Activated CD8-positive, alpha-beta T cell treated with anti-CD3 and anti-CD28 coated beads for 36 hours (primary cell): ENCODE measurements around the gene STAM2. TPM values are rescaled to one million over a fixed set of nuclear protein-coding genes. Genes with fewer than 3 reads are reported as not detected.
A peak's percentile ranks its signal among the peaks of the same experiment; 100 is the strongest.

Source experiments
- ATAC-seq: fragments of 200-7000 bp; cut with Tn5 transposase; one replicate; pipeline ENCODE4 v1.10.0; 2021; ENCODE audit warnings: mild to moderate bottlenecking, moderate library complexity
- CTCF ChIA-PET: fragments of 350-600 bp; sonication (Branson Sonifier 250); formaldehyde crosslinking; loops from one replicate; lab custom pipeline; 2021; ENCODE audit warnings: antibody characterized with exemption; lab: Charles Lee
- POLR2A ChIA-PET: fragments of 350-600 bp; sonication (Branson Sonifier 250); formaldehyde crosslinking; loops from one replicate; lab custom pipeline; 2021; ENCODE audit warnings: antibody characterized with exemption; lab: Charles Lee
- DNase-seq: peaks from one replicate; pipeline ENCODE4 v3.0.0-alpha.2; 2020
- H3K27ac Mint-ChIP-seq: one replicate; pipeline ENCODE4 v1.8.0; 2021; ENCODE audit warnings: mild to moderate bottlenecking, mixed read lengths
- H3K27me3 Mint-ChIP-seq: one replicate; pipeline ENCODE4 v1.8.0; 2021; ENCODE audit warnings: mixed read lengths
- H3K36me3 Mint-ChIP-seq: one replicate; pipeline ENCODE4 v1.8.0; 2021; ENCODE audit warnings: low read depth, mixed read lengths
- H3K4me1 Mint-ChIP-seq: one replicate; pipeline ENCODE4 v1.8.0; 2021; ENCODE audit warnings: low read depth, mixed read lengths
- H3K4me3 Mint-ChIP-seq: one replicate; pipeline ENCODE4 v1.8.0; 2021; ENCODE audit warnings: mild to moderate bottlenecking, moderate library complexity, mixed read lengths
- H3K9me3 Mint-ChIP-seq: one replicate; pipeline ENCODE4 v1.8.0; 2021; ENCODE audit warnings: mixed read lengths
- CTCF ChIP-seq: fragments of 200-600 bp; IDR thresholded peaks from one replicate; pipeline ENCODE4 v1.8.0; 2022; ENCODE audit warnings: antibody characterized with exemption, mild to moderate bottlenecking
- intact Hi-C: fragments of 100-400 bp; cut with micrococcal nuclease; formaldehyde crosslinking; loops from one replicate; pipeline ENCODE4 v1.10.0; 2022
- total RNA-seq, 2 experiments: library from RNA; stranded (reverse); gene quantifications; one replicate each; pipeline ENCODE4 v1.2.3, GENCODE V29; 2021

Gene STAM2
- total RNA-seq, 2 experiments from 2014 or later: 13.0 to 13.3 TPM

GRCh38 chr2:152155209-152155608 lies 20.4 kb downstream of the STAM2 start:
- no peak overlapping the region for H3K27ac Mint-ChIP-seq
- H3K4me3 Mint-ChIP-seq: no peak overlapping the region
- no peak for ATAC-seq
- H3K36me3 Mint-ChIP-seq: peaks cover 20% of the 10 kb centered on the region
- H3K27me3 Mint-ChIP-seq: no peaks in the 10 kb centered on the region
- H3K9me3 Mint-ChIP-seq: no peaks in the 10 kb centered on the region
- DNase-seq: no peak
- no peak for TF ChIP-seq CTCF
- POLR2A ChIA-PET: no interaction called here
- peaks cover 32% of the 10 kb centered on the region for H3K4me1 Mint-ChIP-seq
- intact Hi-C loops: no loop called here
- CTCF ChIA-PET: interaction anchor here (0.6 to 0.8 kb wide), 2 partner anchors 21 to 107 kb away, joined by 3 read pairs; no protein-coding TSS in a partner anchor

- no peak for DNase-seq
- Mint-ChIP-seq H3K27me3 (no peaks in the 10 kb centered on the region), H3K4me3 (no peak overlapping the region), H3K27ac (no peak overlapping the region), H3K4me1 (peaks cover 29% of the 10 kb centered on the region), H3K36me3 (peaks cover 17% of the 10 kb centered on the region), H3K9me3 (no peaks in the 10 kb centered on the region)
- no peak for ATAC-seq
- CTCF ChIA-PET: interaction anchor here (0.6 to 0.8 kb wide), 2 partner anchors 22 to 106 kb away, joined by 3 read pairs; no protein-coding TSS in a partner anchor
- no peak for TF ChIP-seq CTCF
- POLR2A ChIA-PET: no interaction called here
- intact Hi-C loops: no loop called here
These were observed 21.1 kb downstream of the STAM2 start for GRCh38 chr2:152154462-152154861.

GRCh38 chr2:152134488-152135280 lies 40.9 kb downstream of the STAM2 start:
- POLR2A ChIA-PET: no interaction called here
- H3K9me3 Mint-ChIP-seq: no peaks in the 10 kb centered on the region
- H3K4me3 Mint-ChIP-seq: no peak overlapping the region
- intact Hi-C loops: no loop called here
- no peak for TF ChIP-seq CTCF
- CTCF ChIA-PET: interaction anchor here (1.4 kb wide), 1 partner anchor 14 kb away, joined by 4 read pairs; no protein-coding TSS in a partner anchor
- peaks cover 11% of the 10 kb centered on the region for H3K36me3 Mint-ChIP-seq
- peaks cover 16% of the 10 kb centered on the region for H3K4me1 Mint-ChIP-seq
- ATAC-seq (peak; percentile 70), DNase-seq (peak; percentile 63)
- H3K27me3 Mint-ChIP-seq: no peaks in the 10 kb centered on the region
- H3K27ac Mint-ChIP-seq: peak overlapping the region; percentile 31

- TF ChIP-seq CTCF: no peak
- DNase-seq (no peak), ATAC-seq (no peak)
- H3K4me1 Mint-ChIP-seq: peaks cover 16% of the 10 kb centered on the region
- intact Hi-C loops: no loop called here
- peaks cover 16% of the 10 kb centered on the region for H3K36me3 Mint-ChIP-seq
- POLR2A ChIA-PET: no interaction called here
- H3K4me3 Mint-ChIP-seq: no peak overlapping the region
- H3K27ac Mint-ChIP-seq: no peak overlapping the region
- CTCF ChIA-PET: no interaction called here
- H3K9me3 Mint-ChIP-seq: no peaks in the 10 kb centered on the region
- H3K27me3 Mint-ChIP-seq: no peaks in the 10 kb centered on the region
These were observed 43.3 kb downstream of the STAM2 start for GRCh38 chr2:152132306-152132705.

- DNase-seq: no peak
- no peak for ATAC-seq
- ChIA-PET CTCF (no interaction called here), POLR2A (no interaction called here)
- intact Hi-C loops: no loop called here
- Mint-ChIP-seq H3K27me3 (no peaks in the 10 kb centered on the region), H3K27ac (no peak overlapping the region), H3K9me3 (no peaks in the 10 kb centered on the region), H3K4me1 (no peaks in the 10 kb centered on the region), H3K36me3 (peaks cover 22% of the 10 kb centered on the region), H3K4me3 (no peak overlapping the region)
- TF ChIP-seq CTCF: no peak
These were observed 47.9 kb downstream of the STAM2 start for GRCh38 chr2:152127628-152128027.
